Suppressor macrophage (primary cell): ENCODE results near the gene ZNF621.

Experiments
- DNase-seq, 4 experiments: peaks; one replicate each; pipeline ENCODE4 v3.0.0-alpha.2; 2020 to 2022
- total RNA-seq, 17 experiments: gene quantifications; one replicate each; lab custom pipeline; 2026; ENCODE audit warnings: mixed read lengths in 6 of 17, inconsistent platforms in 3 of 17; lab: John Stamatoyannopoulos, UW

ZNF621 gene
- 18.1 to 42.6 (median 31.7) reads per million in 17 experiments for total RNA-seq

GRCh38 chr3:40524568-40525285 lies at the start of gene ZNF621:
Gene ZNF621 (plus strand): TSS chr3:40524960. CDS start chr3:40525841, 881 bp downstream.
- DNase-seq = peak; percentile 92 to 96 (median 95)

DNA sequence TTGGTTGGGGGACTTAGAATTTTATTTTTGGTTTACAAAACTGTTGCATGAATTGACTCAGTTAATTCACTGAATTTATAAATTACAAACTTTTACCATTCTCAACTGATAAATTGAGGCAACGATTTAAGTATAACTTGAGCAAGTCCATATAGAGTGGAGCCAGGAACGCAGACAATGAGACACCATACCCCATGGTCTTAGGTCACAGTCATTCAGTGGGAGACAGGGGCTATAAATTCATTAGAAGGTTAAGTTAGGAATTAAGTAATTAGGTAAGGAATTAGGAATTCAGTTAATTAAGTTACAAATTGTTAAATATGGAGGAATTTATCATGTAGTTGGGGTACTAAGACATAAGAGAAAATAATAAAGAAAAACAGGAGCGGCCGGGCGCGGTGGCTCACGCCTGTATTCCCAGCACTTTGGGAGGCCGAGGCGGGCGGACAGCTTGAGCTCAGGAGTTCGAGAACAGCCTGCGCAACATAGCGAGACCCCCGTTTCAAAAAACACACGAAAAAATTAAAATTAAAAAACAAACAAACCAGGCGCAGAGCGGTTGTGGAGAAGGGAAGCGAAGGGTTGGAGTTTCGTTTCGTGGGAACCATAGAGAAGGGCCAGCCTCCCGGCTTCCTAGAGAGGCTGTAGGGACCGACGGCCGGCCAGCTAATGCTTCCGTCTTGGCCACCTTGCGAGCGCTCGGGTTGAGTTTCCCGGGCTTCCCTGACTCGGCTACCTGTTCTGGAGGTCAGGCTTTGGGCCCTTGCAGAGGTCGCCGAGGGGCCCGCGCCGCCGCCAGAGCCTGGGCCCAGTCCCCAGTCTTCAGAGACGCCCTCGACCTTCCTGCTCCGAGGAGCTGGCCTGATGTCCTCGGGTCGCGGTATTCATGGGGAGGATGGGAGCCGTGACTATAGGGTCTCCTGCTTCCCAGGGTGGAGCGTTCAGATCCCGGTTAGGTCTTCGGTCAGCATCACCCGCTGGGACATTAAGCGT lies 48.0 kb upstream of the ZNF621 start, which contains the start of gene ZNF619:
TSS of gene ZNF619 (plus strand) at position 645 of the 993 bp plus-strand sequence. CDS start 858 bp downstream, outside the sequence.
- peak; percentile 81 to 90 (median 86) for DNase-seq

- peak; percentile 42 to 74 (median 62) for DNase-seq
Observed at GRCh38 chr3:40477666-40478065, 47.1 kb upstream of the ZNF621 start.

DNA sequence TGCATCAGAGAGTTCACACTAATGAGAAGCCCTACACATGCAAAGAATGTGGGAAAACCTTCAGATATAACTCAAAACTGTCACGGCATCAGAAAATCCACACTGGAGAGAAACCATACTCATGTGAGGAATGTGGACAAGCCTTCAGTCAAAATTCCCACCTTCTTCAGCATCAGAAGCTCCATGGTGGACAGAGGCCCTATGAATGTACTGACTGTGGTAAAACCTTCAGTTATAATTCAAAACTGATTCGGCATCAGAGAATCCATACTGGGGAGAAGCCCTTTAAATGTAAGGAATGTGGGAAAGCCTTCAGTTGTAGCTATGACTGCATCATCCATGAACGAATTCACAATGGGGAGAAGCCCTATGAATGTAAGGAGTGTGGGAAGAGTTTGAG lies 37.6 kb upstream of the ZNF621 start:
- no peak for DNase-seq

GRCh38 chr3:40490916-40491315 lies 33.8 kb upstream of the ZNF621 start:
- no peak for DNase-seq

DNA sequence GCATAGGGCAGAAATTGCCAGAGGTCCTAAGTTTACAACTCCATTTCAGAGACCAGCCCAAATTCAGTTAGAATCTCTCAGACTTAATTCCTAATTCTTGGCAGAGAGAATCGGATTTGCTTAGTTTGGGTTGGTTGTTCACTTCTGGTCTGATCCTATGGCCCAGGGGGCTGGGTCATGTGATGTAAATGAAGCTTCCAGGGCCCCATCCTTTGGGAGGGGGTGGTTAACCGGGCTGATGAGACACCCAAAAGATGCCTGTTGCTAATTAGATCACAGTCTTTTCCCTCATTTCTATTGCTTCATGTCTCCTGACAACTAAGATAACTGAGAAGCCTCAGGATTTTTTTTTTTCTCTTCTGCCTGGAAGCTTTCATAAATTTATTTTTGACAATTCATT lies 30.1 kb upstream of the ZNF621 start:
- DNase-seq = no peak

DNA sequence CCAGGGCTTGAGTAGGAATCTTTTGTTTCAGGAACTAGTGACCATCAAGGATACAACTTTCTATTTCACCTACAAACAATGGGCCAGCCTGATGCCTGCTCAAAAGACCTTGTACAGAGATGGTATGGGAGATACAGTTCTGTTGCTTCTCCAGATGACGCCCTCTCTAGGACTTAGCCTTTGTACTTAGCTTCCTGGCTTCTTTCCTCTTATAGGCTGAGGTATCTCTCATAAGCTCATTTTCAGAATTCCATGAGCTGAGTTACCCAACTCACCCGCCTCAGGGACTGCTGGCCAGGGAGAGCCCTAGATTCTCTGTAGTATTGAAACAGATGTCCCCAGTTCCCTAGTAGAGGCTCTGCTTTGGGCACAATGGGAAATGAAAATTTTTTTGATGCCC lies 27.5 kb upstream of the ZNF621 start:
- no peak for DNase-seq

- DNase-seq = no peak
Observed at GRCh38 chr3:40499952-40500351, 24.8 kb upstream of the ZNF621 start.

DNA sequence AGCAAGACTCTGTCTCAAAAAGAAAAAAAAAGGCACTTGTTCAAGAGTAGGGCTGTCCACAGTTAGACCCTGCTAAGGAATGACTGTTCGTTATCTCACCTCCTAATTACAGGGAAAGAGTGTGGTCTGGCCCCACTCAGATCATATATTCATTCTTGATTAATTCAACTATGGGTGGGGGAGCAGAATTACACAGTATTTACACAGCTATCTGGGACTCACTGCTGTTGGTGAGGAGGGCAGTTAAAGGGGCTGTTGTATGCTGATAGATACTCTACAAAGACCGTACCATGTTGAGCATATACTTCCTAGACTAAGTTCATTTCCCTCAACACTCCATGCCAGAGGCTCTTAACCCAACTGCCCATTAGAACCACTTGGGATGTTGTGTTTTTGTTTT lies 22.7 kb upstream of the ZNF621 start:
- DNase-seq = no peak

- DNase-seq = peak; percentile 75 to 93 (median 86)
Observed at GRCh38 chr3:40504636-40505430, 19.9 kb upstream of the ZNF621 start.

GRCh38 chr3:40505599-40506462 lies 18.9 kb upstream of the ZNF621 start, which contains the start of gene ZNF620:
Gene ZNF620 (plus strand): TSS chr3:40506039. CDS start chr3:40506353, 314 bp downstream.
- DNase-seq = peak; percentile 47 to 69 (median 52)

GRCh38 chr3:40511031-40511718 lies 13.6 kb upstream of the ZNF621 start:
- peak in 3 of 4 experiments; percentile 25 to 35 (median 30) for DNase-seq

DNA sequence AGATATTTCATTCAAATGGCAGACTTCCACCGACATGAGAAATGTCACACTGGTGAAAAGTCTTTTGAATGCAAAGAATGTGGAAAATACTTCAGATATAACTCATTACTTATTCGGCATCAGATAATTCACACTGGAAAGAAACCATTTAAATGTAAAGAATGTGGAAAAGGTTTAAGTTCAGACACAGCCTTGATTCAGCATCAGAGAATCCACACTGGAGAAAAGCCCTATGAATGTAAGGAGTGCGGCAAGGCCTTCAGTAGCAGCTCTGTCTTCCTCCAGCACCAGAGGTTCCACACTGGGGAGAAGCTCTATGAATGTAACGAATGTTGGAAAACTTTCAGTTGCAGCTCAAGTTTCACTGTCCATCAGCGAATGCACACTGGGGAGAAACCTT lies 8.6 kb upstream of the ZNF621 start:
- DNase-seq = no peak

DNA sequence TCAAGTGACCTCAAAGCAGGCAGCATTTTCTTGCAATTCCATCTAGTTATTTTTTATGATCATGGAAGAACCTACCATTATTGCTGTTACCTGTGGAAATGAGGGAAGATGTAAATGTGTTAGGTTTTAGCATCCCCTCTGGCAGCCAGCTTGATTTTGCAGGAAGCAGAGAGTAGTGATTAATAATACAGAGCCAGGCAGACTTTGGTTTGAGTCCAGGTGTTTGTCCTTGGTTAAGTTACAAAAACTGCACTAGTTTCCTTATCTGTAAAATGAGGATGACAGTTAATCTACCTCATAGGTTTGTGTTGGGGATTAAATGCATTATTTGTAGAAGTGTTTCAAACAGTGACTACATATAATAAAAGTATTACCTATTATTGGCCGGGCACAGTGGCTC lies 6.7 kb upstream of the ZNF621 start:
- DNase-seq = no peak

GRCh38 chr3:40518848-40519247 lies 5.9 kb upstream of the ZNF621 start:
- DNase-seq = no peak

DNA sequence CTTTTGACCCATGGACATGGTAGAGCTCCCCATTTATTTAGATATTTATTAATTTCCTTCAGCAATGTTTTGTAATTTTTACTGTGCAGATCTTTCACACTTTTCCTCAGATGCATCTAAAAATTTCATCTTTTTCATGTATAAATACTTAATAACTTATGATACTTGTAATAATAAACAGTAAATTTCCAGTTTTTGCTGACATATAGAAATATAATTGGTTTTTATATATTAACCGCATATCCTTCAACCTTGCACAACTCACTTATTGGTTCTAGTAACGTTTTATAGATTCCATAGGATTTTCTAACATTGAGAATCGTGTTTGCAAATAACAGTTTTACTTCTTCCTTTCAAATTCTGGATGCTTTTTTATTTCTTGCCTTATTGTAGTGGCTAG lies 3.5 kb upstream of the ZNF621 start:
- DNase-seq = no peak

DNA sequence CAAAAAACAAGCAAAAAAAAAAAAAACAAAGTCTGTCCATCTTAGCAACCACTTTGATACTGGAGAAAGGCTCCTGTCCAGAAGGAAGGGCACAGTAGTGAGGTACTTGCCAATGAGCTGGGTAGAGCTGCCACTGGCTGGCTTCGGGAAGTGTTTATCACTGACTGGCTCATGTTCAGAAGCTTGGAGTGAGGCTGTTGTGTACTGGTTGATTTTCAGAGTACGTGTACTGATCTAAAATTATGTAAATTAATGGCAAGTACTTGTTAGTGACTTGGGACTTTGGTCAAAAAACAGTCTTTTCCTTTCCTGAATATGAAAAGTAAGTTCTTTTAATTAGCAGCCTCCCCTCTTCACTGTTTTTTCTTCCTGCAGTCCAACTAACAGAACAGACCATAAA lies 979 bp upstream of the ZNF621 start:
- no peak for DNase-seq

DNA sequence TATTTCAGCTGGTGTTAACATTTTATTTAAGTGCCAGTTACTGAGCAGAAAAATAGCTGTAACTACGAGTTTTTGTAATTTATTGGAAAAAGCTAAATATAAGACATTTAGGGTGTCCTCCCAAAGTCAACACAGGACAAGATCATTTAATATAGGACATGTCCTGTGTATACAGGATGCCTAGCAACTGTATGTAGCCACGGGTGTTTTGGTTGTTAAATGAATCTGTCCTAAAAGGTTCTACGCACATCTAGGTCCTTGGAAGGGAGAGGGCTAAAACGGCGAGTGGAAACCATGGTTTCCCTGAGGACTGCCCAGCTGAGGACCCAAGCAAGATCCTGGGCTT lies 565 bp upstream of the ZNF621 start:
- DNase-seq = peak in 1 of 4 experiments; percentile 12

DNA sequence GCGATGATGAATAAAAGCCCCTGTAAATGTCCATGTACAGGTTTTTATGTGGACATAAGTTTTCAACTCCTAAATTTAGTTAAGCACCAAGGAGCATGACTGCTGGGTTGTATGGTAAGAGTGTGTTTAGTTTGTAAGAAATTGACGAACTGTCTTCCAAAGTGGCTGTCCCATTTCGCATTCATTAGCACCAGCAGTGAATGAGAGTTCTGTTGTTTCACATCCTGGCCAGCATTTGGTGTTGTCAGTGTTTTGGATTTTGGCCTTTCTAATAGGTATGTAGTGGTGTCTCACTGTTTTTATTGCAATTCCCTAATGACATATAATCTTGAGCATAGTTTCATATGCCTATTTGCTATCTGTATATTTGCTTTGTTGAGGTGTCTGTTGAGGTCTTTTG lies 3.7 kb downstream of the ZNF621 start:
- DNase-seq = no peak

GRCh38 chr3:40532252-40532651 lies 7.5 kb downstream of the ZNF621 start:
- DNase-seq = no peak

DNA sequence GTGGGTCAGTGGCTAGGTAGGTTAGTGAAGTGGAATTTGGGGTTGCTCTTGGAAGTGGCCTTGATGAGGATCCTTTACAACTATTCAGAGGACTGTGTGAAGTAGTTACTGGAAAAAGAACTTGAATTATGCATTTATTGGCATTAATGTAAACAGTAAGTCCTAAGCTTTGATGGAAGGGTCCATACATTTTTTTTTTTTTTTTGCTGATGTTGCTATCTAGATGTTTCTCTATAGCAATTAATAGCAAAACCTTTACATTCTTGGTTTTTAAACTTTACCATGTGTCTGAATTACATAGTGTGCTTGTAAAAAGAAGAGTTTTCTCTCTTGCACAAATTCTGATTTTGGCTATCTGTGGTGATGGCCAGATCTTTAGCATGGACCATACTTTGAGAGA lies 9.5 kb downstream of the ZNF621 start:
- DNase-seq = no peak
